Stimulated activated naive B cell treated with anti-CD40 and anti-IgM and Interleukin-4, amounts not matched to agents 10 μg/mL and 1 μg/mL and 100 μg/mL, for 72 hours (primary cell): ENCODE measurements around the gene CLEC16A.

ENCODE experiments used
- ATAC-seq, 2 donors: fragments of 150-1000 bp; cut with Tn5 transposase; replicated peaks; 2 replicates each; pipeline ENCODE4 v1.10.0; 2021; ENCODE audit warnings: moderate library complexity in 1 of 2
- DNase-seq: peaks from one replicate; pipeline ENCODE4 v3.0.0; 2021
- H3K27ac Mint-ChIP-seq: one replicate; pipeline ENCODE4 v1.8.0; 2022; ENCODE audit warnings: mild to moderate bottlenecking, mixed read lengths
- H3K27me3 Mint-ChIP-seq, 2 donors: one replicate each; pipeline ENCODE4 v1.8.0; 2022; ENCODE audit warnings: mixed read lengths in 2 of 2
- H3K36me3 Mint-ChIP-seq, 2 donors: one replicate each; pipeline ENCODE4 v1.8.0; 2022; ENCODE audit warnings: mixed read lengths in 2 of 2, mild to moderate bottlenecking in 1 of 2
- H3K4me1 Mint-ChIP-seq, 2 donors: one replicate each; pipeline ENCODE4 v1.8.0; 2022; ENCODE audit warnings: mixed read lengths in 2 of 2, mild to moderate bottlenecking in 1 of 2
- H3K4me3 Mint-ChIP-seq, 2 donors: one replicate each; pipeline ENCODE4 v1.8.0; 2022; ENCODE audit warnings: mild to moderate bottlenecking in 2 of 2, mixed read lengths in 2 of 2, moderate library complexity in 1 of 2
- H3K9me3 Mint-ChIP-seq, 2 donors: one replicate each; pipeline ENCODE4 v1.8.0; 2022; ENCODE audit warnings: mixed read lengths in 2 of 2, mild to moderate bottlenecking in 1 of 2

The CLEC16A gene

GRCh38 chr16:10931134-10931533, 13.2 kb upstream of the CLEC16A start:
- H3K27ac Mint-ChIP-seq, result peak overlapping the region; percentile 93
- ATAC-seq (peak; percentile 5 to 6), DNase-seq (no peak)
- H3K36me3 Mint-ChIP-seq, result peaks cover 33 to 63% of the 10 kb centered on the region in 2 donors
- peaks cover 41 to 64% of the 10 kb centered on the region in 2 donors for H3K4me1 Mint-ChIP-seq
- no peaks in the 10 kb centered on the region for H3K9me3 Mint-ChIP-seq
- no peaks in the 10 kb centered on the region for H3K27me3 Mint-ChIP-seq
- peak overlapping the region; percentile 60 to 63 for H3K4me3 Mint-ChIP-seq

DNA sequence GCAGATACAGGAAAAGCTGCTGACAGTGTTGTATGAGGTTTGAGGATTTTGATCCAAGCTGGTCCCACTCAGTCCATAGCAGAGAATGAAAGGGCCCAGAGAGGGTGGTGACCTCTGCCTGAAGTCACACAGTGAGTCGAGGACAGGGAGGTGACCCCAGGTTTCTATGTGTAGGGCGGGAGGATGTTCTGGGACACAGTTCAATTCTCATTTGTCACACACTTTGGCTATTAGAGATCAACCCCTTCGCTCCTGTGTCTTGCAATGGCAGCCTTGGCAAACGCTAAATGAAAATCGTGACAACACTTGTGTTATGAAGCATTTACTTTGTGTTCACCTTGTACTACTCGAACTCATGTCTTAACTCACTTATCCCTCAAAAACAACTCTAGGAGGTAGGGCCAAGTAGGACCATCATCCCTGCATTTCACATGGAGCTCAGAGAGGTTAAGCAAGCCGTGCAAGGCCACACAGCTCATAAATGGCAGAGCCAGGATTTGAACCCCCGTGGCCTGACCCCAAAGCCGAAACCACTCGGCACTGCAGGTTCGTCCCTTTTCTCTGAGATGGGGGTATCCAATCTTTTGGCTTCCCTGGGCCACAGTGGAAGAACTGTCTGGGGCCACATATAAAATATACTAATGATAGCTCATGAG, 12.3 kb upstream of the CLEC16A start:
- peak overlapping the region in 1 of 2 donors; percentile 46 for H3K4me3 Mint-ChIP-seq
- H3K36me3 Mint-ChIP-seq, result peaks cover 29 to 63% of the 10 kb centered on the region in 2 donors
- no peaks in the 10 kb centered on the region for H3K27me3 Mint-ChIP-seq
- H3K4me1 Mint-ChIP-seq, result peaks cover 46 to 74% of the 10 kb centered on the region in 2 donors
- peak overlapping the region; percentile 93 for H3K27ac Mint-ChIP-seq
- no peaks in the 10 kb centered on the region for H3K9me3 Mint-ChIP-seq
- DNase-seq, result no peak
- no peak for ATAC-seq

- Mint-ChIP-seq H3K27ac (peak overlapping the region; percentile 93), H3K4me3 (peak overlapping the region in 1 of 2 donors; percentile 32), H3K36me3 (peaks cover 24 to 55% of the 10 kb centered on the region in 2 donors), H3K9me3 (no peaks in the 10 kb centered on the region), H3K4me1 (peaks cover 54 to 84% of the 10 kb centered on the region in 2 donors), H3K27me3 (no peaks in the 10 kb centered on the region)
- no peak for DNase-seq
- ATAC-seq, result peak in 1 of 2 donors; percentile 6
Measured at GRCh38 chr16:10932959-10933710, 11.2 kb upstream of the CLEC16A start.

GRCh38 chr16:10933865-10934264, 10.5 kb upstream of the CLEC16A start:
- H3K27me3 Mint-ChIP-seq, result no peaks in the 10 kb centered on the region
- H3K4me1 Mint-ChIP-seq, result peaks cover 61 to 86% of the 10 kb centered on the region in 2 donors
- H3K27ac Mint-ChIP-seq, result peak overlapping the region; percentile 93
- ATAC-seq, result no peak
- DNase-seq, result no peak
- H3K36me3 Mint-ChIP-seq, result peaks cover 26 to 56% of the 10 kb centered on the region in 2 donors
- H3K9me3 Mint-ChIP-seq, result no peaks in the 10 kb centered on the region
- peak overlapping the region in 1 of 2 donors; percentile 20 for H3K4me3 Mint-ChIP-seq

DNA sequence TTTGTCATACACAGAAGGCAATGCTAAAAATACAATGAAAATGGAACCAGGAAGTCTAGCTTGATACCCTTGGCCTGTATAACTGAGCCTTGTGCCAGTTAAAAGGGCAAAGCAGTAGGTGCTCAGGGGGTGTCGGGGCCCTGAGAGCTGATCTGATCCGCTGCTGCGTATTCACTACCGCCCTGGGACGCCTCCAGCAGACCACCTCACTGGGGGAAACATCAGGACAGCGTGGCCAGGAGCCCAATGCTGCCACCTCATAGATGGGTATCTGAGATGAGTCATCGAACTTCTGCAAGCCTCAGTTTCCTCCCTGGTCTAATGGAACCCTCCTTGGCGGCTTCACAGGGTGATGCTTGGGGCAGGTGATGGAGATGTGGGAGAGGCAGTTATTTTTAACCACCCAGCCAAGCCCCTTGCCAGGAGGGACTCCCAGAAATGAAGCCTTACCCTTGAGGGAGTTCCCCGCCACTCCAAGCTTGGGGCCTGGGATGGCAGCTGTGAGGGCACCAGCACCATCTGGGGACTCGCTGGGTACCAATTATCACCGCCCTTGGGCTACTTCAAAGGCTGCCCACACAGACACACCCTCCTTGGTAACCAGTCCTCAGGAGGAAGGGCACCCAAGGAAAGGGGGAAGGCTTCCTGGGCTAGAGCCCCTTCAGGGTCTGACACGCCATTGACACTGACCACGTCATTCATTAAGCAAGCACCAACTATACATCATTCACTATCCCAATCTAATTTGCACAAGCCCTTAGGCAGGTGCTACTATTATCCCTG, 9.8 kb upstream of the CLEC16A start:
- no peaks in the 10 kb centered on the region for H3K9me3 Mint-ChIP-seq
- no peaks in the 10 kb centered on the region for H3K27me3 Mint-ChIP-seq
- peaks cover 32 to 63% of the 10 kb centered on the region in 2 donors for H3K36me3 Mint-ChIP-seq
- DNase-seq (no peak), ATAC-seq (no peak)
- H3K27ac Mint-ChIP-seq, result peak overlapping the region; percentile 93
- H3K4me1 Mint-ChIP-seq, result peaks cover 64 to 86% of the 10 kb centered on the region in 2 donors
- peak overlapping the region in 1 of 2 donors; percentile 36 for H3K4me3 Mint-ChIP-seq

GRCh38 chr16:10935226-10935915, 9.0 kb upstream of the CLEC16A start:
- no peak overlapping the region for H3K4me3 Mint-ChIP-seq

DNA sequence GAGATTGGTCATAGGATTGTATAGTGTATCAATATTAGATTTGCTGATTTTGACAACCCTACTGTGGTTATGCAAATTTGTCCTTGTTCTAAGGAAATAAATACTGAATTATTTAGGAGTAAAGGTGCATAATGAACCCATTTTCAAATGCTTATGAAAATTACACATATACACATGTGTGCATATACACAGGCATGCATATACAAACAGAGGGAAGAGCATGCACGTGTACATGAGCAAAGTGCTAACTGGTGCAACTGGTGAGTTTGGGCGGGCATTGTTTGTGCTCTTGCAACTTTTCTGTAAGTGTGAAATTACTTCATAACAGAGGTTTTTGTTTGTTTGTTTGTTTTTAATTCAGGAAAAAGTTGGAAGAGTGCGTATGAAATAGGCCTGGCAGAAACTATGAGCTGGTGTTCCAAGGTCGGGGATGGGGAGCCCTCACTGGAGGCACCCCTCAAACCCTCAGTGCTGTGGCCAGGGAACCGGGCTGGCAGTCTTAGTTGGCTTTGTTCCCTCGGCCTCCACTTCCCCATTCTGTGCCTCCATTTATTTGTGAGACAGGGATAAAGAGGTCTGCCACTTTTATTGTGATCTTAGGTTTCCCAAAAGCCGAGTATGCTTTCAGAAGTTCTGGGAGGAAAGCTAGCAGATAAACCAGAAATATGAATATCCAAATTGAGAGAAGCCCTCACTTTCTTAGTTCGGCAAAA, 7.9 kb upstream of the CLEC16A start:
- Mint-ChIP-seq H3K9me3 (no peaks in the 10 kb centered on the region), H3K4me3 (peak overlapping the region in 1 of 2 donors; percentile 6), H3K36me3 (peaks cover 41 to 60% of the 10 kb centered on the region in 2 donors), H3K27me3 (no peaks in the 10 kb centered on the region), H3K27ac (peak overlapping the region; percentile 88), H3K4me1 (peaks cover 71 to 84% of the 10 kb centered on the region in 2 donors)
- no peak for ATAC-seq
- no peak for DNase-seq

More at GRCh38 chr16:10935226-10935915, 9.0 kb upstream of the CLEC16A start:
- Mint-ChIP-seq H3K27me3 (no peaks in the 10 kb centered on the region), H3K4me1 (peaks cover 68 to 86% of the 10 kb centered on the region in 2 donors), H3K36me3 (peaks cover 37 to 64% of the 10 kb centered on the region in 2 donors), H3K9me3 (no peaks in the 10 kb centered on the region), H3K27ac (peak overlapping the region; percentile 93)
- DNase-seq, result no peak
- ATAC-seq, result no peak

DNA sequence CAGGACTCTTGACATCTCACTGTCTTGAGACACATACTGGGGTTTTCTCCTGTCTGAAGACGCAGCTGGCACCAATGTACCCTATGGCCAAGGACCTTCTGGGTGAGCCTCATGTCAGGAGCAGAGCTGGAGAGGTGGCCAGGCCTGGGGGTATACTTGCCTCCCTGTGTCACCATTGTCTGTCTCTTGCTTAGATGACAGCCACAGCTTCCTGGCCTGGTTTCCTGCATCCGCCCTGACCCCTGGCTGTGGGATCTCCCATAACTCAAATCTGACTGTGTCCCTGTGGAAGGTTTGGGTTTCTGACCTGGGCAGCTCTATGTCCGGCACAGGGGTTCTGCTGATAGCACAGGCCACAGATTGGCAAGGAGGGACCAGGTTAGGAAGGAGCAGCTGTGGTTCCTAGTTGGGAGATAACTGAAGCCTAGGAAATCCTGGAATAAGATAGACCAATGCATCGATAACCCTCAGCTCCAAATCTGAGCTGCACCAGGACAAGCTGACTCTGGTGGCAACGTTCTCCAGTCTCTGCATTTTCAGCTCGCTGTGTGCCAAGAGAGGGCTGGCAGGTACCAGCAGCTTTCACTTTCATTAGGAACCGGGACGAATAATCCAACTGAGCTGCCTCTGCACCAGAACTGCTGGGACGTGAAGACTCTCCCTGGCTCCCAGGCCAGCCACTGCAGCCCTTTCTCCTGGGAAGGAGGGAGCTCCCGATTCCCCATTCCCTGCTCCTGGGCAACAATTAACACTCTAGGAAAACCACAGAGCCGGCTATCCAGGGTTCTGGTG, 7.1 kb upstream of the CLEC16A start:
- ATAC-seq (no peak), DNase-seq (no peak)
- Mint-ChIP-seq H3K9me3 (no peaks in the 10 kb centered on the region), H3K4me1 (peaks cover 66 to 82% of the 10 kb centered on the region in 2 donors), H3K4me3 (peak overlapping the region; percentile 88 to 98), H3K27me3 (no peaks in the 10 kb centered on the region), H3K27ac (peak overlapping the region; percentile 88), H3K36me3 (peaks cover 37 to 54% of the 10 kb centered on the region in 2 donors)

GRCh38 chr16:10938321-10938720, 6.0 kb upstream of the CLEC16A start:
- Mint-ChIP-seq H3K9me3 (no peaks in the 10 kb centered on the region), H3K27ac (peak overlapping the region; percentile 88), H3K36me3 (peaks cover 31 to 47% of the 10 kb centered on the region in 2 donors), H3K27me3 (no peaks in the 10 kb centered on the region), H3K4me3 (peak overlapping the region; percentile 88 to 98), H3K4me1 (peaks cover 67 to 81% of the 10 kb centered on the region in 2 donors)
- ATAC-seq (no peak), DNase-seq (no peak)

DNA sequence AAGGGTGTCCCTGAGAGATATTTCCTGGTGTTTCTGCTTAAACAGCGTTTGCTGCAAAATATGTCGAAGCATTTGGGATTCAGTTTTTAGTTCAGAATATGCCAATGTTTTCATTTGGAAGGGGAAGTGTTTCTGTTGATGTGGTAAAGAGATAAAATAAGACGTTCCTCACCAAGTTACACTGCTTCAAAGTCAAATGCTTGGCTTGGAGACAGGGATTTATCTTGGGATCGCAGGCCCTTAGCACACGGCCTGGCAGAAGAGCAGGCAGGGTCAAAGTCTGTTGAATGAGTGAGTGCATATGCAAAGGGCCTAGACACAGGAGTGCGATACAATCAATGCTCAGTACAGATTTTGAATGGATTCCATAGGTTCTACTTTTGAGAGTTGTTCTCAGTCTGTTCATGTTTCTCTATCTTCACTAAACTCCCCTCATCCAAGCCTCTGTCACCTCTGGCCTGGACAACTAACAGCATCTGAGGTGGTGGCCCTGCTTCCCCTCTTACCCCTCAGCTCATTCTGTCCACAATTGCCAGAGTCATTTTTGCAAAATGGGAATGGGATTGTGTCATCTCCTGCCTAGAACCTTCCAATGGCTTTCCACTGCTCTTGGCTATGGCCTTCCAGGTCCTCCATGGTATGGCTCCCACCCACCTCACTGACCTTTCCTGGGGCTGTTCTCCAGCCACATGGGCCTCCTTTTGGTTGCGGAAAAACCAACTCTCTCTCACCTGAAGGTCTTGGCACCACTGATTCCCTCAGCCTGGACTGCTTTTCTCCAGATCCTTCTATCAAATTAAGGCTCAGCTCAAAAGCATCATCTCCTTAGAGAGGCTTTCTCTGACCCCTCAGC, 5.3 kb upstream of the CLEC16A start:
- Mint-ChIP-seq H3K27ac (peak overlapping the region; percentile 88), H3K4me1 (peaks cover 65 to 78% of the 10 kb centered on the region in 2 donors), H3K4me3 (peak overlapping the region; percentile 88 to 98), H3K36me3 (peaks cover 31 to 40% of the 10 kb centered on the region in 2 donors), H3K9me3 (no peaks in the 10 kb centered on the region), H3K27me3 (no peaks in the 10 kb centered on the region)
- no peak for ATAC-seq
- DNase-seq, result no peak

GRCh38 chr16:10939649-10940234, 4.6 kb upstream of the CLEC16A start:
- H3K27ac Mint-ChIP-seq, result peak overlapping the region; percentile 96
- ATAC-seq, result no peak
- no peaks in the 10 kb centered on the region for H3K27me3 Mint-ChIP-seq
- H3K36me3 Mint-ChIP-seq, result peaks cover 31 to 36% of the 10 kb centered on the region in 2 donors
- no peaks in the 10 kb centered on the region for H3K9me3 Mint-ChIP-seq
- H3K4me3 Mint-ChIP-seq, result peak overlapping the region; percentile 88 to 98
- no peak for DNase-seq
- H3K4me1 Mint-ChIP-seq, result peaks cover 64 to 79% of the 10 kb centered on the region in 2 donors
